Endothelial cell of umbilical vein (primary cell): ENCODE data around the gene PPP1R1C. TPM values are rescaled to one million over a fixed set of nuclear protein-coding genes. Genes with fewer than 3 reads are reported as not detected.
A peak's percentile ranks its signal among the peaks of the same experiment; 100 is the strongest.

ENCODE experiments used
- BruUV-seq: library from RNA; stranded (reverse); fragments of 400-500 nt; replicated peaks from 2 replicates; lab custom pipeline; 2021; lab: Mats Ljungman, UMichigan
- CTCF ChIA-PET: fragments of 300-600, 350-600 bp; sonication (Branson Sonifier 250); formaldehyde crosslinking; loops from one replicate; lab custom pipeline; 2021; ENCODE audit warnings: antibody characterized with exemption, inconsistent platforms; lab: Charles Lee
- POLR2A ChIA-PET: fragments of 300-600, 350-600 bp; sonication (Branson Sonifier 250); formaldehyde crosslinking; loops from one replicate; lab custom pipeline; 2021; ENCODE audit warnings: antibody characterized with exemption, inconsistent platforms; lab: Charles Lee
- DNase-seq: peaks from one replicate; pipeline ENCODE4 v3.0.0-alpha.2; 2011; ENCODE audit warnings: low read depth, low spot score
- FAIRE-seq: peaks from 2 replicates; lab custom pipeline; 2011; peaks lifted over from hg19 to GRCh38; lab: Jason Lieb, UNC
- H2AFZ ChIP-seq: 2 replicates; pipeline ENCODE4 v1.6.0; 2012; ENCODE audit warnings: low read depth, low read length, control low read depth, inconsistent platforms
- H3K27ac ChIP-seq: 2 replicates; pipeline ENCODE4 v1.5.1; 2011; ENCODE audit warnings: low read depth, mild to moderate bottlenecking, control low read depth, low read length, moderate library complexity; ENCODE audit not compliant: insufficient read depth
- H3K27me3 ChIP-seq, 2 experiments: 2 replicates each; pipeline versions ENCODE4 v1.6.0 to v1.6.1; 2011; ENCODE audit warnings: low read length in 2 of 2, mixed read lengths in 1 of 2; ENCODE audit not compliant: control insufficient read depth in 2 of 2, insufficient read depth in 2 of 2
- H3K36me3 ChIP-seq, 2 experiments: 2 replicates in 1 of 2; 3 replicates in 1 of 2; pipeline ENCODE4 v1.5.1; 2011; ENCODE audit warnings: low read length in 2 of 2, mild to moderate bottlenecking in 1 of 2, moderate library complexity in 1 of 2; ENCODE audit not compliant: control insufficient read depth in 2 of 2, insufficient read depth in 2 of 2; ENCODE audit errors: extremely low read depth in 1 of 2
- H3K4me1 ChIP-seq: 3 replicates; pipeline ENCODE4 v1.5.1; 2011; ENCODE audit warnings: mild to moderate bottlenecking, low read length; ENCODE audit not compliant: control insufficient read depth, insufficient read depth; ENCODE audit errors: extremely low read depth
- H3K4me2 ChIP-seq: 2 replicates; pipeline ENCODE4 v1.6.1; 2011; ENCODE audit warnings: low read length, control low read depth, mixed read lengths; ENCODE audit not compliant: insufficient read depth
- H3K4me3 ChIP-seq, 3 experiments: fragments of 200-600 bp in 1 of 3; sonication (generic), shearing (Covaris generic) in 1 of 3; replicated peaks in 1 of 3; 2 replicates each; pipeline ENCODE4 v1.5.1; 2011 to 2016; ENCODE audit warnings: control low read depth in 3 of 3, low read length in 3 of 3, mild to moderate bottlenecking in 2 of 3, inconsistent platforms in 1 of 3, low read depth in 1 of 3, moderate library complexity in 1 of 3; ENCODE audit not compliant: insufficient read depth in 1 of 3
- H3K79me2 ChIP-seq: 2 replicates; pipeline ENCODE4 v1.6.0; 2012; ENCODE audit warnings: low read length, inconsistent platforms; ENCODE audit not compliant: control insufficient read depth, insufficient read depth
- H3K9ac ChIP-seq: replicated peaks from 2 replicates; pipeline ENCODE3; 2011; ENCODE audit warnings: low read length, control low read depth; ENCODE audit not compliant: insufficient read depth; ENCODE audit errors: extremely low read depth
- H3K9me1 ChIP-seq: replicated peaks from 3 replicates; pipeline ENCODE4 v1.6.0; 2011; ENCODE audit warnings: mild to moderate bottlenecking, low read length; ENCODE audit not compliant: control insufficient read depth, insufficient read depth; ENCODE audit errors: extremely low read depth
- H3K9me3 ChIP-seq: replicated peaks from 2 replicates; pipeline ENCODE4 v1.5.1; 2012; ENCODE audit warnings: low read length, inconsistent platforms; ENCODE audit not compliant: control insufficient read depth, insufficient read depth
- H4K20me1 ChIP-seq: replicated peaks from 2 replicates; pipeline ENCODE3; 2011; ENCODE audit warnings: mild to moderate bottlenecking, low read length; ENCODE audit not compliant: control insufficient read depth, insufficient read depth; ENCODE audit errors: extremely low read depth
- EZH2 ChIP-seq: IDR thresholded peaks from 2 replicates; pipeline ENCODE4 v1.6.1; 2012; ENCODE audit warnings: borderline replicate concordance, low read depth, mild to moderate bottlenecking, moderate library complexity, low read length, inconsistent platforms; ENCODE audit not compliant: severe bottlenecking
- FOS ChIP-seq: IDR thresholded peaks from 2 replicates; pipeline ENCODE4 v1.6.1; 2011; ENCODE audit warnings: mild to moderate bottlenecking, low read length, moderate library complexity, borderline replicate concordance; ENCODE audit not compliant: insufficient read depth
- GATA2 ChIP-seq: IDR thresholded peaks from 2 replicates; pipeline ENCODE4 v1.7.0; 2011; ENCODE audit warnings: low read depth, mild to moderate bottlenecking, moderate library complexity, mixed read lengths, low read length; ENCODE audit not compliant: insufficient read length, insufficient read depth
- JUN ChIP-seq: IDR thresholded peaks from 2 replicates; pipeline ENCODE4 v1.6.1; 2011; ENCODE audit warnings: borderline replicate concordance, low read depth; ENCODE audit not compliant: insufficient read length, insufficient read depth
- MYC ChIP-seq: IDR thresholded peaks from one replicate; pipeline ENCODE4 v1.6.1; 2011; ENCODE audit warnings: mild to moderate bottlenecking, low read depth, low read length
- POLR2A ChIP-seq: IDR thresholded peaks from 2 replicates; pipeline ENCODE4 v1.6.1; 2012; ENCODE audit warnings: low read depth, mild to moderate bottlenecking, control low read depth, low read length
- POLR2AphosphoS5 ChIP-seq: IDR thresholded peaks from 2 replicates; pipeline ENCODE4 v1.6.1; 2012; ENCODE audit warnings: low read depth, mild to moderate bottlenecking, control low read depth, low read length, moderate library complexity; ENCODE audit not compliant: insufficient read depth
- dilution Hi-C: fragments of 300-500 bp; cut with MboI; formaldehyde crosslinking; loops from one replicate; pipeline ENCODE4 v1.15.0; 2019; ENCODE audit warnings: low sequenced_read_pairs; ENCODE audit not compliant: extremely low pct_ligation_motif_present
- intact Hi-C: fragments of 100-400 bp; cut with micrococcal nuclease; formaldehyde crosslinking; loops from one replicate; pipeline ENCODE4 v1.10.0; 2022
- polyA plus RNA-seq, 4 experiments: library from polyadenylated mRNA; depleted of rRNA in 3 of 4; stranded (reverse) in 3 of 4; unstranded in 1 of 4; fragments of >200 nt; gene quantifications; 2 replicates each; pipeline versions ENCODE4 v1.2.1 to v1.2.3, GENCODE V29; 2011 to 2012; ENCODE audit warnings: missing spikeins in 1 of 4
- total RNA-seq: library from RNA; stranded (reverse); gene quantifications from 2 replicates; pipeline ENCODE4 v1.2.3, GENCODE V29; 2021
- TF ChIP-seq, protein P1 (sequence below): IDR thresholded peaks from 2 replicates; pipeline ENCODE4 v1.6.1; 2011; ENCODE audit not compliant: insufficient read depth, insufficient read length
- TF ChIP-seq, protein P2 (sequence below), 2 donors: IDR thresholded peaks; 1 replicate in 1 of 2; 2 replicates in 1 of 2; pipeline ENCODE4 v1.5.1; 2011; ENCODE audit warnings: low read length in 2 of 2, mild to moderate bottlenecking in 2 of 2, moderate library complexity in 2 of 2, control low read depth in 1 of 2, inconsistent platforms in 1 of 2, low read depth in 1 of 2; ENCODE audit not compliant: insufficient read depth in 1 of 2; ENCODE audit errors: extremely low read depth in 1 of 2

The PPP1R1C gene
- total and polyA plus RNA-seq, 2 donors (not counting 3 experiments of a cell fraction or from before 2014, with no cell fraction given), result 0.26 TPM; not detected in 1

DNA sequence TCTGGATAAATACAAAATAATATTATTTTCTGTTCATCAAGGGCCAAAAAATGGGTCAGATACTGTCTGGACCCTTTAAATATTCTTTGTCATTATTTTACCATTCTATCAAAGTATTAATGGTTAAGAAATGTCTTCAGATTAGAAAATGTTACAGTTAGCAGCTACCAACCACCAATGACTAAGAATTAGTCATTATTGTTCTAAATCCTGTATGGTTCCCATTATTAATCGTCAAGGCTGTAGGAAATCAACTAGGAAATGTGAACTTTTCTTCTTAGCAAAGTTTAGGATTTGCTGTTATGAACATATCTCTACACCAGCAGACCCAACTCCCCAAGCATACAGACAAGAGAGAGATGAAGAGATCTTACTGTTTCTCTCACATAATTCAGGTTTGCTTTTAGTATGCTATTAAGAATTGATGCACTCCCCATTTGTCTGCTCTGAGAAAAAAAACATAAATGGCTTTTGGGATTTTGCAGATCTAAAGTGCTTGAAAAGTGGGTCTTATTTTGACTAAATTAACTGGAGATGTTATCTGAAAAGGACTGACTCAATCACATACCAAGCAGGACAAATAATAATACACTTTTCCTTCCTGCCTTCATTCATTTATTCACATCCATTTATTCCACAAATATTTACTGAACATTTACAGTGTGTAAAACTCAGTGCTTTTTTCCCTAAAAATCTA is 147.7 kb downstream of the PPP1R1C start:
- H3K4me3 ChIP-seq, result no peak overlapping the region
- peak overlapping the region; percentile 70 for H3K4me2 ChIP-seq
- TSS peak; percentile 42 for BruUV-seq
- FAIRE-seq (peak; percentile 83), DNase-seq (peak; percentile 62)
- H3K79me2 ChIP-seq, result no peaks in the 10 kb centered on the region
- peak overlapping the region; percentile 83 for H3K27ac ChIP-seq
- TF ChIP-seq, protein P1, sequence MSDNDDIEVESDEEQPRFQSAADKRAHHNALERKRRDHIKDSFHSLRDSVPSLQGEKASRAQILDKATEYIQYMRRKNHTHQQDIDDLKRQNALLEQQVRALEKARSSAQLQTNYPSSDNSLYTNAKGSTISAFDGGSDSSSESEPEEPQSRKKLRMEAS, result no peak
- TF ChIP-seq GATA2 (peak; percentile 90), EZH2 (no peak), POLR2A (no peak), MYC (no peak), FOS (peak; percentile 73), POLR2AphosphoS5 (no peak), JUN (peak; percentile 60)
- TF ChIP-seq, protein P2, sequence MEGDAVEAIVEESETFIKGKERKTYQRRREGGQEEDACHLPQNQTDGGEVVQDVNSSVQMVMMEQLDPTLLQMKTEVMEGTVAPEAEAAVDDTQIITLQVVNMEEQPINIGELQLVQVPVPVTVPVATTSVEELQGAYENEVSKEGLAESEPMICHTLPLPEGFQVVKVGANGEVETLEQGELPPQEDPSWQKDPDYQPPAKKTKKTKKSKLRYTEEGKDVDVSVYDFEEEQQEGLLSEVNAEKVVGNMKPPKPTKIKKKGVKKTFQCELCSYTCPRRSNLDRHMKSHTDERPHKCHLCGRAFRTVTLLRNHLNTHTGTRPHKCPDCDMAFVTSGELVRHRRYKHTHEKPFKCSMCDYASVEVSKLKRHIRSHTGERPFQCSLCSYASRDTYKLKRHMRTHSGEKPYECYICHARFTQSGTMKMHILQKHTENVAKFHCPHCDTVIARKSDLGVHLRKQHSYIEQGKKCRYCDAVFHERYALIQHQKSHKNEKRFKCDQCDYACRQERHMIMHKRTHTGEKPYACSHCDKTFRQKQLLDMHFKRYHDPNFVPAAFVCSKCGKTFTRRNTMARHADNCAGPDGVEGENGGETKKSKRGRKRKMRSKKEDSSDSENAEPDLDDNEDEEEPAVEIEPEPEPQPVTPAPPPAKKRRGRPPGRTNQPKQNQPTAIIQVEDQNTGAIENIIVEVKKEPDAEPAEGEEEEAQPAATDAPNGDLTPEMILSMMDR (IDR thresholded peaks at IDR 0.05; ENCODE audit: extremely low read depth in 1 of 2, insufficient read depth in 1 of 2, low read depth in 1 of 2, low read length in 2 of 2), result no peak
- dilution Hi-C loops (no loop called here), intact Hi-C loops (loop anchor here (1.0 to 5.0 kb wide), 9 partner anchors 11 to 1061 kb away; partner anchors contain the start of gene ITGA4)
- POLR2A ChIA-PET, result no interaction called here
- H3K9me1 ChIP-seq, result no peaks in the 10 kb centered on the region
- CTCF ChIA-PET, result interaction anchor here (0.7 to 2.7 kb wide), 16 partner anchors 12 to 1074 kb away, joined by 3 to 28 read pairs (median 4); no protein-coding TSS in a partner anchor
- H3K36me3 ChIP-seq, result no peaks in the 10 kb centered on the region
- peak overlapping the region; percentile 24 for H3K9ac ChIP-seq
- H3K4me1 ChIP-seq, result peaks cover 29% of the 10 kb centered on the region
- H3K9me3 ChIP-seq, result no peaks in the 10 kb centered on the region
- no peaks in the 10 kb centered on the region for H3K27me3 ChIP-seq
- peak overlapping the region; percentile 55 for H2AFZ ChIP-seq
- H4K20me1 ChIP-seq, result no peaks in the 10 kb centered on the region
